ENCODE data around the gene DDX20. TPM values are rescaled to one million over a fixed set of nuclear protein-coding genes. Genes with fewer than 3 reads are reported as not detected.

DDX20 gene
- total and polyA plus RNA-seq, 11 donors, result 2.9 to 12.9 (median 7.3) TPM

GRCh38 chr1:111709986-111710385 is 45.7 kb upstream of the DDX20 start:
- H3K4me3 ChIP-seq, result no peak overlapping the region
- ATAC-seq, result no peak
- peaks cover 0 to 96% (median 76%) of the 10 kb centered on the region in 9 donors for H3K36me3 ChIP-seq
- DNase-seq, result no peak
- H3K27ac ChIP-seq, result no peak overlapping the region
- no peak for TF ChIP-seq POLR2A (IDR thresholded peaks at IDR 0.05)
- TF ChIP-seq CTCF (IDR thresholded peaks at IDR 0.05), result no peak
- no peaks in the 10 kb centered on the region for H3K27me3 ChIP-seq
- H3K4me1 ChIP-seq, result peaks cover 0 to 4% (median 0%) of the 10 kb centered on the region in 12 donors
- H3K9me3 ChIP-seq, result no peaks in the 10 kb centered on the region
- intact Hi-C loops (cut with DNase I), result loop anchor here in 3 of 10 donors (5.0 kb wide), 3 partner anchors 37 to 228 kb away; no protein-coding TSS in a partner anchor
- 74 to 84% (median 80%) methylated on average over 1 of the region's 1 CpG for WGBS, 4 donors

GRCh38 chr1:111716333-111716732 is 39.4 kb upstream of the DDX20 start:
- no peaks in the 10 kb centered on the region for H3K9me3 ChIP-seq
- H3K4me1 ChIP-seq, result peaks cover 9 to 28% (median 24%) of the 10 kb centered on the region in 12 donors
- H3K36me3 ChIP-seq, result peaks cover 0 to 35% (median 16%) of the 10 kb centered on the region in 9 donors
- ATAC-seq (no peak), DNase-seq (no peak)
- no peak for TF ChIP-seq CTCF (IDR thresholded peaks at IDR 0.05)
- no peak for TF ChIP-seq POLR2A (IDR thresholded peaks at IDR 0.05)
- no peak overlapping the region for H3K4me3 ChIP-seq
- no peak overlapping the region for H3K27ac ChIP-seq
- H3K27me3 ChIP-seq, result no peaks in the 10 kb centered on the region
- intact Hi-C loops (cut with DNase I), result loop anchor here in 2 of 10 donors (2.0 to 5.0 kb wide), 2 partner anchors 30 to 36 kb away; no protein-coding TSS in a partner anchor
- 72 to 83% (median 79%) methylated on average over 3 of the region's 3 CpGs for WGBS, 4 donors

- H3K27ac ChIP-seq, result no peak overlapping the region
- H3K9me3 ChIP-seq, result no peaks in the 10 kb centered on the region
- WGBS, 4 donors, result 97 to 99% (median 98%) methylated on average over 2 of the region's 2 CpGs
- ATAC-seq, result no peak
- peaks cover 10 to 37% (median 34%) of the 10 kb centered on the region in 12 donors for H3K4me1 ChIP-seq
- no peaks in the 10 kb centered on the region for H3K27me3 ChIP-seq
- intact Hi-C loops (cut with DNase I), result loop anchor here in 2 of 10 donors (2.0 to 5.0 kb wide), 2 partner anchors 29 to 35 kb away; no protein-coding TSS in a partner anchor
- peaks cover 0 to 24% (median 5%) of the 10 kb centered on the region in 9 donors for H3K36me3 ChIP-seq
- no peak overlapping the region for H3K4me3 ChIP-seq
- no peak for DNase-seq
- TF ChIP-seq CTCF (IDR thresholded peaks at IDR 0.05) (no peak), POLR2A (IDR thresholded peaks at IDR 0.05) (no peak)
Observed at GRCh38 chr1:111717450-111717849, 38.3 kb upstream of the DDX20 start.

- H3K27ac ChIP-seq, result peak overlapping the region; percentile 25 to 95 (median 90)
- WGBS, 4 donors, result 94 to 97% (median 95%) methylated on average over 4 to 5 of the region's 5 CpGs
- no peak overlapping the region for H3K4me3 ChIP-seq
Observed at GRCh38 chr1:111719135-111719534, 36.6 kb upstream of the DDX20 start.

More at GRCh38 chr1:111719135-111719534, 36.6 kb upstream of the DDX20 start:
- intact Hi-C loops (cut with DNase I), result loop anchor here in 2 of 10 donors (2.0 to 5.0 kb wide), 2 partner anchors 24 to 33 kb away; no protein-coding TSS in a partner anchor
- Histone ChIP-seq H3K4me1 (peaks cover 10 to 54% (median 43%) of the 10 kb centered on the region in 12 donors), H3K27me3 (no peaks in the 10 kb centered on the region), H3K9me3 (no peaks in the 10 kb centered on the region), H3K36me3 (peaks cover 0 to 7% (median 0%) of the 10 kb centered on the region in 9 donors)
- DNase-seq, result no peak
- no peak for ATAC-seq
- TF ChIP-seq CTCF (IDR thresholded peaks at IDR 0.05) (no peak), POLR2A (IDR thresholded peaks at IDR 0.05) (no peak)
